GM19324 (cell line): Measurements from ENCODE around the gene RSPH10B2.
"Not testable (repeated sequence)": the region's sequence is repeated elsewhere in the genome, so short reads cannot be mapped to it uniquely, and the experiment has no call there.

Source experiments
- ATAC-seq: cut with Tn5 transposase; IDR thresholded peaks from one replicate; pipeline ENCODE4 v1.9.1; 2021; ENCODE audit warnings: mild to moderate bottlenecking, moderate library complexity; ENCODE audit not compliant: unreplicated experiment, low FRiP score

RSPH10B2 gene

DNA sequence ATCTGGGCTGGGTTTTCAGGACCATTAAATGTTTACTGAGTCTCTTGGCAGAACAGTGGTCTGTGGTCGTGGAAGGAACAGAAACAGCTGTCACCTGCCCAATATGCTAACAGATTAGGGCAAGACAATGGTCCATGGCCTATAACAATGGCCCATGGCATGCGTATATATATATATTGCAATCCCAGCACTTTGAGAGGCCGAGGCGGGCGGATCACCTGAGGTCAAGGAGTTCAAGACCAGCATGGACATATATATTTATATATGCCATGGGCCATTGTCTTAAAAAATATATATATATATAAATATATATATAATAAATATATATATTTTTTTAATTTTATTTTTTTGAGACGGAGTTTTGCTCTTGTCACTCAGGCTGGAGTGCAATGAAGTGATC, 27.7 kb downstream of the RSPH10B2 start:
- not testable (repeated sequence) for ATAC-seq

DNA sequence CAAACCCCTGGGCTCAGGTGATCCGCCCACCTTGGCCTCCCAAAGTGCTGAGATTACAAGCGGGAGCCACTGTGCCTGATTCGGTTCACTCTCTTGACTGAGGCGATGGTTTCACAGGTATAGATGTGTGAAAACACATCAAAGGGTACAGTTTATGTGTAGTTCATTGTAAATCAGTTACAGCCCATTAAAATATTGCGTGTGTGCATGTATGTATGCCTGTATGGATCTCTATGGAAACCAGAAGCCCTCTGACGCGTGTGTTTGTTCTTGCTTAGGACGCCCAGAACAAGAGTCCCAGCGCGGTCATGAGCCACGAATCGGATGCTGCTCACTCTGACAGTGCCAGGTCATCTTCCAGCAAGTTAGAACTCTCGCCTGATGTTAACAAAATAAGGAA, 35.5 kb downstream of the RSPH10B2 start:
- not testable (repeated sequence) for ATAC-seq

DNA sequence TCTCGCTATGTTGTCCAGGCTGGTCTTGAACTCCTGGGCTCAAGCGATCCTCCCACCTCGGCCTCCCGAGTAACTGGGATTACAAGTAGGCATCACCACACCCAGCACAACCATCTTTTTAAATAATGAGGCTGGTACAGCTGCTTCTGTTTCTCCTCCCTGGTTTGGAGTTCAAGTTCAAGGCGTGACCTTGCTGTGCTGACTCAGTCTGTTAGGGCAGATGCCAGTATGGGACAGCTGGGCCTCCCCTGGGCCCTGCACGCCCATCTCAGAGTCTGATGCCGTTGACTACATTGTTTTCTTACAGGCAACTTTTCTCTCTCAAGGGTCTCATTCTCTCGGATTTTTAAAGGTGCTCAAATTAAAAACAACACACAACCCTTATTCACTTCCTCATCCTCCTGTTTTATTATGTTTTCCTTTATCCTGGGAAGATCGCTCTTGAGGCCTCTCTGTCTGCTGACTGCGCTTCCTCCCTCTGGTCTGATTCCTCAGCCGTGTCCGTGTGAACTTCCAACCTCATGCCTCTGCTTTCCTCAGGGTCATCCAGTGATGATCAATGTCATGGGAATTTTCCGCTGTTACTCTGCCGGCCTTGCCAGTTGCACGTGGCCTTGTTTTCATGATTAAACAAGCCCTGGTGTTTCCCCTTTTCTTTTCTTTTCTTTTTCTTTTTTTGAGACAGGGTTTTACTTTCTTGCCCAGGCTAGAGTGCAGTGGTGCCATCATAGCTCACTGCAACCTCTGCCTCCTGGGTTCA, 38.4 kb downstream of the RSPH10B2 start:
- ATAC-seq = not testable (repeated sequence)

DNA sequence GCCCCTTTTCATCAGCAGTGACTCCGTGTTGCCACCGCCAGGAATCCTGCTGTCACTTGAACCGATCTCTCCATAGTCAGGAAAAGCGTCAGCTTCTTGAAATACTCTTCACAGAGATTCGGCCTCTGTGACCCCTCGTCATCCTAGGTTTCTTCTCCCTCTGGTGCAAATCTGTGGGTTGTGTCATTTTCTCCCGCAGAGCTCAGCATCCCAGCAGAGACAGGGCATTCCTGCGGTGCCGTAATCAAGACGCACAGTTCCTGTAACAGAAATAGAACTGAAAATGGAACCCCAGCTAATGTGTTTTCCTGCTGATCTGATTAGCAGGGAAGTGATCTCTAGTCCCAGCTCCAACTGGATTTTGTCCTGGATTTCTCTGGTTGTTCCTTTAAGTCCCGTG, 40.4 kb downstream of the RSPH10B2 start:
- not testable (repeated sequence) for ATAC-seq

DNA sequence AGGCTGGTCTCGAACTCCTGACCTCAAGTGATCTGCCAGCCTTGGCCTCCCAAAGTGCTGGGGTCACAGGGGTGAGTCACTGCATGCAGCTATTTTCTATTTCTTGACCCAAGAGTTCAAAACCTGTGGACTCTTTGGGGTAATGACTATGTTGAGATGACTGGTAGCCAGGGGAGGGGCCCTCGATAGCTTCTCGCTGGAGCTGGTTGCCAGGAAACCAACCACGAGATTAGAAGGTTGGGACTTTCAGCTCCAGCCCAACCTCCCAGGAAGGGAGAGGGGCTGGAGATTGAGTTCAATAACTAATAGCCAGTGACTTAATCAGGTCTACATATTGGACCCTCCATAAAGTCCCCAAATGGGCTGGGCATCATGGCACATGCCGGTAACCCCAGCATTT, 43.3 kb downstream of the RSPH10B2 start:
- ATAC-seq = not testable (repeated sequence)

DNA sequence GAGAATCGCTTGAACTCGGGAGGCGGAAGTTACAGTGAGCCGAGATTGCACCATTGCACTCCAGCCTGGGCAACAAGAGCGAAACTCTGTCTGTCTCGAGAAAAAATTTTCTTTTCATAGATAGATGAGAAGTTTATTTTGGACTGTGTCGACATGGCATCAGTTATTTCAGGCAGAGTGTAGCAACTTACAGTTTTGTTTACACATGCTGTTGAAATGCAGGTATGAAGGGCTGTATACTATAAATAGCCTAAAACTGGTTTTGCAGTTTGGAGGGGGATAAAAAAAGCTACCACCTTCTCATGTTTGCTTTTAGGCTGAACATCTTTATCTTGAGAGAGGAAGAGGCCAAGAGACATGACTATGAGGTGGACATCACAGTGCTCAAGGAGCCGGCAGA, 44.1 kb downstream of the RSPH10B2 start:
- ATAC-seq = not testable (repeated sequence)

DNA sequence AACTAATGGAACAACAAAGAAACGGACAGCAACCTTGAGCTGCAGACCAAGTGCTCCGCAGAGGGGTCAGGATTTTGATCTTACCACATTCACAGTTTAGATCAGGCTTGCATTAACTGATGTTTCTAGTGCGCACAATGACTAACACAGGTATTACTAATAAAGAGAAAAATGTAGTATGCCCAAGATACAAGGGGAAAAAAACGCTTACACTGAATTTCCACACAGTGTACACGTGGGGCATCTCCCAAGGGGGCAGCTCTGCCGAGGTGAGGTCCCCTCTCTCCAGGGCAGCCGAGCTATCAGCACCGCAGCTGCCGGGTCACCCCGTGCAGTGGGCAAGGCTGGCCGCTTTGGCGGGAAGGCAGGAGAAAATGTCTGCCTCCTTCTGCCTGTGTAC, 46.0 kb downstream of the RSPH10B2 start:
- ATAC-seq = not testable (repeated sequence)

DNA sequence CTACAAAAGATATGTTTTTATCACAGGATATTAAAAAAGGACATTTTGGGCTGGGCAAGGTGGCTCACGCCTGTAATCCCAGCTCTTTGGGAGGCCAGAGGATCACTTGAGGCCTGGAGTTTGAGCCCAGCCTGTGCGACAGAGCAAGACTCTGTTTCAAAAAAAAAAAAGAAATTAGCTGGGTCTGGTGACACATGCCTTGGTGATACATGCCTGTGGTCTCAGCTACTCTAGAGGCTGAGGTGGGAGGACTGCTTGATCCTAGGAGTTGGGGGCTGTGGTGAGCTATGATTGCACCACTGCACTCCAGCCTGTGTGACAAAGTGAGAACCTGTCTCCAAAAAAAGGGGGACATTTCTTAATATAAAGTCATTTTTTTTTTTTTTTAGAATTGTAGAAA, 46.4 kb downstream of the RSPH10B2 start:
- ATAC-seq = not testable (repeated sequence)

DNA sequence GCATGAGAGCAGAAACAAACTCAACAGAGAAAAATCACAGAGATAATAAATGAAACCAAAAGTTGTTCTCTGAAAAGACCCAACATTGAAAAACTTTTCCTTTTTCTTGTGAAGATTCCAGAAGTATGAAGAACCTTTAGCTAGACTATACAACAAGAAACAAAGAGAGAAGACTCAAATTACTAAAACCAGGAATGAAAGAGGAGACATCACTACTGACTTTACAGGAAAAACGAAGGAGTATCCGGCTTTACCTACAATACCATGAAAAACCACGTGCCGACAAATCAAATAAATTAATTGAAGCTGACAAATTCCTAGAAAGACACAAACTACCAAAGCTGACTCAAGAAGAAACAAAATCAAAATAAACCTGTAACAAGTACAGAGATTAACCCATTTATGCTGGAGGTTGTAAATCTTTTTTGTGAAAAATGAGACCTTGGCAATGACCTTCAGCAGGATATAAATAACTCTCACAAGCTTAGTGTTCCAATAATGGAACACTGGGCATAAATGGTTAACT, 53.6 kb downstream of the RSPH10B2 start:
- not testable (repeated sequence) for ATAC-seq

DNA sequence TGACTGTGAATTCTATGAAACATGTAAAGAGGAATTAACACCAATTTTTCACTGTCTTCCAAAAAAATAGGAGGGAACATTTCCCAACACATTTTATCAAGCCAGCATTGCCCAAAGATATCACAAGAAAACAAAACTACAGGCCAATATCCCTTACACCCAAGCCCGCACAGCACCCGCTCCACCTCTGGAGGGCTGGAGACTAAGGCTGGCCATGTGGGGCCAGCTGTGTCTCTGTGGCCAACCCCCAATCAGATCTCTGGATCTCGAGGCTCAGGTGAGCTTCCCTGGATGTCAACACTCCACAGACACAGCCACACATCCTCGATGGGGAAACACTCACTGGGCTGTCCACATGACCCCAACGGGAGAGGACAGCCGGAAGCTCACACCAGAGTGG, 54.1 kb downstream of the RSPH10B2 start:
- not testable (repeated sequence) for ATAC-seq

DNA sequence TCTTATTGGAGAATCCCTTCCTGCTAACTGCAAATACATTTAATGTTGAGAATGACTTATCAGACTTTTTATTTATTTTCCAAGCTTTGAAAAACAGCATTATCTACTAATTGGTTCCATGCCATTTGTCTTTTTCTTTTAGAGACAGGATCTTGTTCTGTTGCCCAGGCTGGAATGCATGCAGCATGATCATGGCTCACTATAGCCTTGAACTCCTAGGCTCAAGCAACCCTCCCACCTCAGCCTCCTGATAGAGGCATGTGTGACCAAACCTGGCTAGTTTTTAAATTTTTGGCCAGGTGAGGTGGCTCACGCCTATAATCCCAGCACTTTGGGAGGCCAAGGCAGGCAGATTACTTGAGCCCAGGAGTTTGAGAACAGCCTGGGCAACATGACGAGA, 59.1 kb downstream of the RSPH10B2 start:
- not testable (repeated sequence) for ATAC-seq

DNA sequence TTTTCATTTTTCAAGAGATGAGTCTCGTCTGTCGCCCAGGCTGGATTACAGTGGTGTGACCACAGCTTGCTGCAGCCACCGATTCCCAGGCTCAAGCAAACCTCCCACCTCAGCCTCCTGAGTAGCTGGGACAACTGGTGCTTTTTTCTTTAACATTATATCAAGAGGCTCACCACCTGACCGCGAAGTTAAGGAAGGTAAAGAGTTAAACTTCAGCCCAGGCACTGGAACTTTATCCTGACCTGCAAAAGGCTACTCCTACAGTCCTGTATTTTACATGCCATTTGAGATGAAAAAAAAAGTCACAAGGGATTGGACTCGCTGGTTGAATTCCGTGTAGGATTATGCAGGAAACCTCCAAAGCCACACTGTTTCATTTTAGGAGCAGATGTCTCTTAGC, 61.6 kb downstream of the RSPH10B2 start:
- not testable (repeated sequence) for ATAC-seq

DNA sequence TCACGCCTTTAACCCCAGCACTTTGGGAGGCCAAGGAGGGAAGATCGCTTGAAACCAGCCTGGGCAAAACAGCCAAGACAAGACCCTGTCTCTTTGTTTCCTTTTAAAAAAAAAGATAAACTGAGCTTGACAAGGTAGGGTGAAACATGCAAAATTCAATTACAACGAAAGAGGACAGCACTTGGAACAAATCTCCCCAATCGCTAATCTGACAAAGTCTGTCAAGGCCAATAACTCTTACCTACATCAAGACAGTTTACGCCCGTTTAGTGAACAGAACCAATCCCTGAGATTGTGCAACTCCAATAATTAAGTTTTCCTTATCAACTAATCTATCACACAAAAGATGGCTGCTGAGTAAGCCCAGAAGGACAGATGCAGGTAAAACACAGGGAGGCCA, 67.7 kb downstream of the RSPH10B2 start:
- not testable (repeated sequence) for ATAC-seq

DNA sequence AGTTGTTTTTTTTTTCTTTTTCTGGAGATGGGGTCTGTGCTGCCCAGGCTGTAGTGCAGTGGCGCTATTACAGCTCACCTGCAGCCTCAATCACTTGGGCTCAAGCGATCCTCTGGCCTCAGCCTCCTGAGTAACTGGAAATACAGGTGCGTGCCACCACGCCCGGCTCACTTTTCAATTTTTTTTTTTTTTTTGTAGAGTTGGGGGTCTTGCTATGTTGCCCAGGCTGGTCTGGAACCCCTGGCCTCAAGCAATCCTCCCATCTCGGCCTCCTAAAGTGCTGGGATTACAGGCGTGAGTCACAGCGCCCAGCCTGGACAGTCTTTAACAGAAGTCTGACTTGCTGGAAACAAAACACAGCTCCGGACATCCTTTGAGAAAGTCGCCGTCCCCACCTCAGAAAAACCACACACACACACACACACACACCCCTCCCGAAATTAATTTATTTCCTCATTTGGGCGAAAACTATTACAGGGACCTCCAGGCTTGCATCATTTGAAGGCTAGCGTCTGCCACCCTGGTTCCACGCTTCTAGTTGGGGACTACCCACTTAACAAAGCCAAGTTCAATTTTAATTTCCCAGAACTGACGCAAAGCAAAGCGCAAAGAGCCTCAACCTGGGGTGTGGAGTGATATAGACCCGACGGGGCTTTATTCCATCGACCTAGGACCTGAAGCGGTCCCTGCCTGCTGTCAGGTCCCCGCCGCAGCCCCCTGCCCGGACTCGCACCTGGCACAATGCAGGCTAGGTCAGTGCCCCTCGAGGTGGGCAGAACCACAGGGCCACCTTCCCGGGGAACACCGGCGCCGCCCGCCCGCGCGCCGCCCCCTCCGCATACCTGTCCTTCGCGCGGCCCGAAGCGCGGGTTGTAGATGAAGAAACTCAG, 71.6 kb downstream of the RSPH10B2 start:
- ATAC-seq = peak; percentile 55

DNA sequence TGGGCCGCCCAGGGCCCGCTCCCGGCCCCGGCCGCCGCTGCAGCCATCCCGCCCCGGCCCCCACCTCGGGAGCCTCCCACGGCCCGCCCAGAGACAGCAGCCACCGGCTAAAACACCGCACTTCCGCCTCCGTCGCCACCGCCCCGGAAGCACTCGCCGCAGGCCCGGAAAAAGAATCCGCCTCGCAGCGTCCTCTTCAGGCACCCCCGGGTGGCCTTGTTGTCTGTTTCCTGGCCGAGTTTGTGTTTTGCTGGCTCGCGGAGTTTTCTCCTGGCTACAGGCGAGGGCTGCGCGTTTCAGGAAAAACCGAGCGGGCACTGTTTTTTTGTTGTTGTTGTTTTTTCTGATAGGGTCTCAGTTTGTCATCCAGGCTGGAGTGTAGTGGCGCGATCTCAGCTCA, 72.2 kb downstream of the RSPH10B2 start, which contains the start of gene CCZ1B:
Gene CCZ1B (minus strand): TSS at position 125 of the 400 bp plus-strand sequence. CDS start 78 bp downstream, at position 47.
- ATAC-seq = peak; percentile 99

DNA sequence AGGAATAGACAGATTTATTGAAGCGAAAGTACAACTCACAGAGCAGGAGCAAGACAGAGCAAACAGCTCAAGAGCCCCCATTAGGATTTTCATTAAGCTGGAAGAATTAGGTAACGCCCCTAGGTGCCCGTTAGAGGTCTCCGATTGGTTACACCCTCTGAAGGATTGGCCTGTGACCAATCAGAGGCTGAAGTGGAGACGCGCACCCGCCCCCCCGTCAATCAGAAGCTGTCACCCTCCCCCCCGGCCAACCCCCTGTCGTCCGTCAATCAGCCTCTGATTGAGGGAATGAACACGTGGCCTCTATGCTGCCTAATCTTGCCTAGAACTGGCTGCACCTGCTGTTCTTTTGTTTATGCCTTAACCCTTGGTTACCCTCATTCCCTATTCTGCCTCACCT, 73.3 kb downstream of the RSPH10B2 start:
- not testable (repeated sequence) for ATAC-seq

DNA sequence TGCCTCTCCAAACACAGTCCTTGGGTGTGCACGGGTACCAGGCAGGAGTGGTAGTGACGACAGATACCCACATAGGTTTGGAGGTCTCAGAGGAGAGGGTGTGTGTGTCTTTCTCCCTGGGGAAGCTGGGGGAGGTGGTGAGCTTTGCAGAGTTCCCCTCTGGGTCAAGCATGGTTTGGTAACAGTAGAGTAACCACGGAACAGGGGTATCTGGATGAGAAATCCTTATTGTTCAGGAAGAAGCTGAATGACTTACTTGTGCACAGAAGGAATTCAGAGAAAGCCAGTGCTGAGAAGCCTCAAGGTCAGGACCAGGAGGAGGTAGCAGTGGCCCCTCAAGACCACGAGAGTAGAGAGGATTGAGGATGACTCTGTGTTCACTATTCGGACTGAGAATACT, 75.7 kb downstream of the RSPH10B2 start:
- not testable (repeated sequence) for ATAC-seq

DNA sequence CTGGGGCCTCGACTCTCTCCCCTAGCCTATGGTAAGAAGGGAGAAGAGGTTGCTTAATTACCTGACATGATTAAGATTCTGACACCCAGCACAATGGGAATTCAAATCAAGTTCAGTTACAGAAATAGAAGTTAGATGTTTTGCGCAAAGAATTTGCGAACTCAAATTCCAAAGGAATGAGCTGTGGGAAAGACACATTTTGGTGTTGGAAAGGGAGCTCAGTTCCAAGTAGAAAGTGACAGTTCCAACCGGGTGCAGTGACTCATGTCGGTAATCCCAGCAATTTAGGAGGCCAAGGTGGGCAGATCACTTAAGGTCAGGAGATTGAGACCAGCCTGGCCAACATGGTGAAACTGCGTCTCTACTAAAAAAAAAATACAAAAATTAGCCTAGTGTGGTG, 76.1 kb downstream of the RSPH10B2 start:
- not testable (repeated sequence) for ATAC-seq

DNA sequence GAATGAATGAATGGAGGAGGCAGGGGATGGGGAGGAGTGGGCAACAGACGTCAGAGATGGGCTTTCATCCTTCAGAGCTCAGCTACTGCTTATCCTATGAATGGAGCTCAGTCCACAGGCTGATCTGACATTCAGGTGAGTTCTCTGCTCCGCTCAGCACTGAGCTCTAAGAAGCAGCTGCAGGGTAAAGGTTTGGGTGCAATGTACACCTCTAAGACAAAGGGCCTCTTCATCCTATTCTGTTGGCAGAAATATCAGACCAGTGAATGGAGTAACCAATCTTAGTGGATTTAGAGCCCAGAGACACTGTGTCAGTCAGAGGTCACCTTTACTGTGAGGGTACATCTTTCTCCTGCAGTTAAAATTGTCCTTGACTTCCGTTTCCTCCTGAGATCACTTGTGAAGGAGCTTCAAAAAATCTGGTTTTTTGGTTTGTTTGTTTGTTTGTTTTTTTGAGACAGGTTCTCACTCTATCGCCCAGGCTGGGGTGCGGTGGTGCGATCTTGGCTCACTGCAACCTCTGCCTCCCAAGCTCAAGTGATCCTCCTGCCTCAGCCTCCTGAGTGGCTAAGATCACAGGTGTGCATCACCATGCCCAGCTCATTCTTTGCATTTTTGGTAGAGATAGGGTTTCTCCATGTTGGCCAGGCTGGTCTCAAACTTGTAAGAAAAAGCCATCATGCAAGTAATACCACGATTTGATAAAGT, 77.3 kb downstream of the RSPH10B2 start:
- no peak for ATAC-seq

DNA sequence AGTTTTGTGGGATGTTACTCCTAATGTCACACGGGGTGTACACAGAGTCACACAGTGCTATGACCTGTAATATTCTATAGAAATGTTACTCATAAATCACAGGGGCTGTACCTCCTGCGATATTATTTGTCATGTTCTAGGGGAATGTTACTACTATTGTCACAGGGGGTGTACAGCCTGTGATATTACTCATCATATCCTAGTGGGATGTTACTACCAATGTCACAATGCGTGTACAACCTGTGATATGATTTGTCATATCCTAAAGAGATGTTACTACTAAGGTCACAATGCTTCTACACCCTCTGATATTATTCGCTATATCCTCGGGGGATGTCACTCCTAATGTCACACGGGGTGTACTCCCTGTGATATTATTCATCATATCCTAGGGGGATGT, 79.7 kb downstream of the RSPH10B2 start:
- no peak for ATAC-seq
